Endometrium (tissue), 2 donors: Measurements from ENCODE around the gene GTF3C2.
A peak's percentile ranks its signal among the peaks of the same experiment; 100 is the strongest.

ENCODE experiments used
- FAIRE-seq: peaks from 2 replicates; lab custom pipeline; 2012; peaks lifted over from hg19 to GRCh38; lab: Jason Lieb, UNC
- donor health status: control.
- donor health status: control.

GTF3C2 gene

GRCh38 chr2:27356382-27357181 is at the start of gene GTF3C2:
Gene GTF3C2, minus strand, starts transcription at chr2:27356764. Its CDS starts 13,210 bp downstream, at chr2:27343554.
- FAIRE-seq = peak; percentile 21

- FAIRE-seq = no peak
Observed at GRCh38 chr2:27400348-27401135, 44.0 kb upstream of the GTF3C2 start.

- FAIRE-seq = no peak
Observed at GRCh38 chr2:27398962-27399361, 42.4 kb upstream of the GTF3C2 start.

GRCh38 chr2:27393225-27393624 is 36.7 kb upstream of the GTF3C2 start:
- no peak for FAIRE-seq

GRCh38 chr2:27390822-27391679 is 34.5 kb upstream of the GTF3C2 start:
- no peak for FAIRE-seq

- FAIRE-seq = no peak
Observed at GRCh38 chr2:27381577-27382181, 25.1 kb upstream of the GTF3C2 start.

- FAIRE-seq = peak; percentile 77
Observed at GRCh38 chr2:27380626-27381545, 24.3 kb upstream of the GTF3C2 start, which contains the start of gene ZNF513. Gene ZNF513, minus strand, starts transcription at chr2:27380734. Its CDS starts 208 bp downstream, at chr2:27380526.

GRCh38 chr2:27379836-27380625 is 23.5 kb upstream of the GTF3C2 start:
- no peak for FAIRE-seq

- FAIRE-seq = no peak
Observed at GRCh38 chr2:27379383-27379835, 22.8 kb upstream of the GTF3C2 start.

- FAIRE-seq = no peak
Observed at GRCh38 chr2:27378809-27379290, 22.3 kb upstream of the GTF3C2 start.

- FAIRE-seq = no peak
Observed at GRCh38 chr2:27378096-27378808, 21.7 kb upstream of the GTF3C2 start.

- no peak for FAIRE-seq
Observed at GRCh38 chr2:27377618-27378095, 21.1 kb upstream of the GTF3C2 start.

GRCh38 chr2:27376866-27377617 is 20.5 kb upstream of the GTF3C2 start:
- no peak for FAIRE-seq

GRCh38 chr2:27376151-27376865 is 19.7 kb upstream of the GTF3C2 start:
- FAIRE-seq = no peak

- no peak for FAIRE-seq
Observed at GRCh38 chr2:27375513-27376099, 19.0 kb upstream of the GTF3C2 start.

- no peak for FAIRE-seq
Observed at GRCh38 chr2:27373567-27373966, 17.0 kb upstream of the GTF3C2 start.

- FAIRE-seq = no peak
Observed at GRCh38 chr2:27372937-27373336, 16.4 kb upstream of the GTF3C2 start.
